Naive thymus-derived CD4-positive, alpha-beta T cell (primary cell): ENCODE results near the gene ATP1B2. TPM values are rescaled to one million over a fixed set of nuclear protein-coding genes. Genes with fewer than 3 reads are reported as not detected.

ENCODE experiments used
- ATAC-seq: fragments of 150-1000 bp; cut with Tn5 transposase; 2 replicates; pipeline ENCODE4 v1.10.0; 2021; ENCODE audit warnings: mild to moderate bottlenecking, moderate library complexity
- CTCF ChIA-PET: fragments of 350-600 bp; sonication (Branson Sonifier 250); formaldehyde crosslinking; loops from one replicate; lab custom pipeline; 2021; ENCODE audit warnings: antibody characterized with exemption; lab: Charles Lee
- POLR2A ChIA-PET: fragments of 350-600 bp; sonication (Branson Sonifier 250); formaldehyde crosslinking; loops from one replicate; lab custom pipeline; 2021; ENCODE audit warnings: antibody characterized with exemption, inconsistent platforms; lab: Charles Lee
- DNase-seq, 9 donors: peaks; one replicate each; pipeline versions ENCODE4 v3.0.0 to v3.0.0-alpha.2; 2020 to 2022; ENCODE audit warnings: mixed read lengths in 1 of 9
- H3K27ac ChIP-seq: one replicate; pipeline ENCODE4 v1.7.0; 2013; ENCODE audit warnings: mild to moderate bottlenecking, low read depth, low read length, moderate library complexity
- H3K27me3 ChIP-seq, 2 donors: one replicate each; pipeline ENCODE4 v1.7.0; 2013; ENCODE audit warnings: low read length in 2 of 2, mild to moderate bottlenecking in 2 of 2, moderate library complexity in 2 of 2; ENCODE audit not compliant: control insufficient read depth in 2 of 2, insufficient read depth in 2 of 2
- H3K36me3 ChIP-seq, 3 experiments: 1 replicate in 2 of 3; 2 replicates in 1 of 3; pipeline ENCODE4 v1.7.0; 2013; ENCODE audit warnings: low read length in 3 of 3, mild to moderate bottlenecking in 3 of 3, moderate library complexity in 1 of 3; ENCODE audit not compliant: insufficient read depth in 3 of 3, control insufficient read depth in 2 of 3
- H3K4me1 ChIP-seq, 2 donors: one replicate each; pipeline ENCODE4 v1.7.0; 2013; ENCODE audit warnings: low read length in 2 of 2, mild to moderate bottlenecking in 2 of 2, moderate library complexity in 1 of 2; ENCODE audit not compliant: control insufficient read depth in 2 of 2, insufficient read depth in 2 of 2
- H3K4me3 ChIP-seq: 2 replicates; pipeline ENCODE4 v1.7.0; 2013; ENCODE audit warnings: mild to moderate bottlenecking, low read length
- H3K9me3 ChIP-seq, 3 experiments: 1 replicate in 2 of 3; 2 replicates in 1 of 3; pipeline ENCODE4 v1.7.0; 2013; ENCODE audit warnings: low read length in 3 of 3; ENCODE audit not compliant: control insufficient read depth in 2 of 3
- H3K27ac Mint-ChIP-seq, 9 donors: one replicate each; pipeline ENCODE4 v1.8.0; 2020 to 2022; ENCODE audit warnings: mixed read lengths in 9 of 9, mild to moderate bottlenecking in 8 of 9, moderate library complexity in 5 of 9, inconsistent platforms in 2 of 9
- H3K27me3 Mint-ChIP-seq, 5 donors: one replicate each; pipeline ENCODE4 v1.8.0; 2021 to 2022; ENCODE audit warnings: mixed read lengths in 5 of 5, mild to moderate bottlenecking in 1 of 5
- H3K36me3 Mint-ChIP-seq, 5 donors: one replicate each; pipeline ENCODE4 v1.8.0; 2020 to 2022; ENCODE audit warnings: mixed read lengths in 5 of 5, mild to moderate bottlenecking in 3 of 5, inconsistent platforms in 1 of 5
- H3K4me1 Mint-ChIP-seq, 7 donors: one replicate each; pipeline ENCODE4 v1.8.0; 2020 to 2022; ENCODE audit warnings: mixed read lengths in 7 of 7, mild to moderate bottlenecking in 3 of 7, inconsistent platforms in 1 of 7
- H3K4me3 Mint-ChIP-seq, 10 donors: one replicate each; pipeline ENCODE4 v1.8.0; 2020 to 2022; ENCODE audit warnings: mild to moderate bottlenecking in 10 of 10, mixed read lengths in 10 of 10, moderate library complexity in 6 of 10, inconsistent platforms in 2 of 10
- H3K9me3 Mint-ChIP-seq, 11 donors: one replicate each; pipeline ENCODE4 v1.8.0; 2020 to 2022; ENCODE audit warnings: mixed read lengths in 11 of 11, mild to moderate bottlenecking in 4 of 11, inconsistent platforms in 1 of 11, moderate library complexity in 1 of 11
- intact Hi-C, 2 donors: fragments of 100-400 bp; cut with micrococcal nuclease; formaldehyde crosslinking; loops; one replicate each; pipeline ENCODE4 v1.15.1; 2023
- polyA plus RNA-seq, 2 donors: library from polyadenylated mRNA; unstranded; fragments of 300-500 nt; fragmentation: Illumina TruSeq; gene quantifications; one replicate each; pipeline ENCODE4 v1.2.3, GENCODE V29; 2021
- total RNA-seq, 6 experiments: library from RNA in 5 of 6; stranded (reverse) in 5 of 6; gene quantifications; 1 replicate in 5 of 6; 2 replicates in 1 of 6; pipeline ENCODE4 v1.2.3 and lab custom pipeline; 2021 to 2026

The ATP1B2 gene
- total and polyA plus RNA-seq, 7 experiments from 2014 or later: 0.12 to 1.1 (median 0.29) TPM; not detected in 2

DNA sequence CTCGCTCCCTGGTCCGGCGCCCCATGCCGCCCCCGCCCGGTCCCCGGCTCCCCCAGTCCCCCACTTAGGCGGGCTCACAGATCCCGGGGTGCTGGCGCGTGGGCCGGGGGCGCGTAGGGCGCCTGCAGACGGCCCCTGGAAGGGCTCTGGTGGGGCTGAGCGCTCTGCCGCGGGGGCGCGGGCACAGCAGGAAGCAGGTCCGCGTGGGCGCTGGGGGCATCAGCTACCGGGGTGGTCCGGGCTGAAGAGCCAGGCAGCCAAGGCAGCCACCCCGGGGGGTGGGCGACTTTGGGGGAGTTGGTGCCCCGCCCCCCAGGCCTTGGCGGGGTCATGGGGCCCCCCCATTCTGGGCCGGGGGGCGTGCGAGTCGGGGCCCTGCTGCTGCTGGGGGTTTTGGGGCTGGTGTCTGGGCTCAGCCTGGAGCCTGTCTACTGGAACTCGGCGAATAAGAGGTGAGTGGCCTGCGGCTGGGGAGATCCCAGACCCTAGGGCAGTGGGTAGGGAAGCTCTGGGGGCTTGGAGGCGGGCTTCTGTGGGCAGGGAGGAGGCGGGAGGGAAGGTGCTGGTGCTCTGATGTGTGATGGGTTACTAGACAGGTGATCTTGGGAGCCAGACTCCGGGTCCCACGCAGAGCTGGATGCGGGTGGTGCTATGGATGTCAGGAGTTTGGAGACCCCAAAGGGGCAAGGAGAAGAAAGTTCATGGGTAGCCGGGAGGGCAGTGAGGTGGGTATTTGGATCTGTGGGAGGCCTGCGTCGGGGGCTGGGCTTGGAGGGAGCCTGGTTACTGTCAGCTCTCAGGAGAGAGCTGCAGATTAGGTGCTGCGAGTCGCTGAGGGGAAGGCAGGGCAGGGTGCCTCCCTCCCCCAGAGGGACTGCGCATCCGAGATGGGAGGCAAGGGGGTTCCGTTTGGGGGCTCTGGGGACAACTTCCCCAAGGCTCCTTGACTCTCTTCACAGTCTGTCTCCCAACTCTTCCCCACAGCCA lies 54.8 kb downstream of the ATP1B2 start:
- H3K4me3 Mint-ChIP-seq: peak overlapping the region; percentile 21 to 75 (median 59)
- H3K27me3 Mint-ChIP-seq: peaks cover 36 to 78% (median 46%) of the 10 kb centered on the region in 5 donors

GRCh38 chr17:7706631-7707354 lies 56.1 kb downstream of the ATP1B2 start:
- ATAC-seq: no peak
- Mint-ChIP-seq H3K27ac (no peak overlapping the region), H3K4me1 (peaks cover 15 to 32% (median 26%) of the 10 kb centered on the region in 7 donors), H3K27me3 (peaks cover 43 to 77% (median 51%) of the 10 kb centered on the region in 5 donors), H3K9me3 (peaks cover 0 to 3% (median 0%) of the 10 kb centered on the region in 11 donors), H3K36me3 (peaks cover 3 to 16% (median 9%) of the 10 kb centered on the region in 5 donors), H3K4me3 (peak overlapping the region in 4 of 10 donors; percentile 45 to 67 (median 58))
- H3K9me3 ChIP-seq: no peaks in the 10 kb centered on the region
- CTCF ChIA-PET: no interaction called here
- H3K4me3 ChIP-seq: no peak overlapping the region
- POLR2A ChIA-PET: interaction anchor here (0.8 kb wide), 1 partner anchor 18 kb away, joined by 4 read pairs; no protein-coding TSS in a partner anchor
- H3K4me1 ChIP-seq: peaks cover 0 to 13% of the 10 kb centered on the region in 2 donors
- intact Hi-C loops: no loop called here
- H3K36me3 ChIP-seq: peaks cover 0 to 12% (median 0%) of the 10 kb centered on the region in 3 experiments
- no peak for DNase-seq
- H3K27me3 ChIP-seq: peaks cover 0 to 20% of the 10 kb centered on the region in 2 donors
- no peak overlapping the region for H3K27ac ChIP-seq

More for the DNA sequence above, 54.8 kb downstream of the ATP1B2 start:
- Mint-ChIP-seq H3K27ac (no peak overlapping the region), H3K36me3 (peaks cover 4 to 28% (median 9%) of the 10 kb centered on the region in 5 donors), H3K4me1 (peaks cover 10 to 28% (median 23%) of the 10 kb centered on the region in 7 donors), H3K9me3 (no peaks in the 10 kb centered on the region)
- ChIA-PET CTCF (no interaction called here), POLR2A (no interaction called here)
- H3K9me3 ChIP-seq: no peaks in the 10 kb centered on the region
- H3K4me3 ChIP-seq: peak overlapping the region; percentile 13
- intact Hi-C loops: no loop called here
- ATAC-seq (no peak), DNase-seq (peak in 1 of 9 donors; percentile 28)
- peaks cover 0 to 13% of the 10 kb centered on the region in 2 donors for H3K4me1 ChIP-seq
- peaks cover 0 to 21% of the 10 kb centered on the region in 2 donors for H3K27me3 ChIP-seq
- H3K36me3 ChIP-seq: peaks cover 0 to 24% (median 0%) of the 10 kb centered on the region in 3 experiments
- no peak overlapping the region for H3K27ac ChIP-seq

Other genes with a start within 250 kb of the ATP1B2 start
- 10 to 100 TPM; 31.5 to 58.5 (median 48.2) TPM for gene TMEM256, start 246.8 kb upstream of the ATP1B2 start, total RNA-seq
- gene TMEM256, start 246.8 kb upstream of the ATP1B2 start, polyA plus RNA-seq: 10 to 100 TPM; 45.2 to 64.9 TPM
- 10 to 100 TPM in 3 of 5 experiments, 1 to 10 TPM in 2; 1.6 to 17.8 (median 11.9) TPM for gene NLGN2, start 243.1 kb upstream of the ATP1B2 start, total RNA-seq
- under 1 TPM; 0.20 to 0.28 TPM for gene NLGN2, start 243.1 kb upstream of the ATP1B2 start, polyA plus RNA-seq
- not detected for gene SPEM1, start 230.6 kb upstream of the ATP1B2 start, total RNA-seq
- not detected for gene SPEM1, start 230.6 kb upstream of the ATP1B2 start, polyA plus RNA-seq
- not detected for gene SPEM2, start 225.3 kb upstream of the ATP1B2 start, total RNA-seq
- not detected for gene SPEM2, start 225.3 kb upstream of the ATP1B2 start, polyA plus RNA-seq
- gene SPEM3, start 222.1 kb upstream of the ATP1B2 start, total RNA-seq: not detected
- gene SPEM3, start 222.1 kb upstream of the ATP1B2 start, polyA plus RNA-seq: not detected
- 10 to 100 TPM in 3 of 5 experiments, 1 to 10 TPM in 2; 8.2 to 19.1 (median 16.5) TPM for gene TMEM102, start 215.5 kb upstream of the ATP1B2 start, total RNA-seq
- 10 to 100 TPM in 1 of 2 donors, 1 to 10 TPM in 1; 8.5 to 26.1 TPM for gene TMEM102, start 215.5 kb upstream of the ATP1B2 start, polyA plus RNA-seq
- 10 to 100 TPM in 1 of 5 experiments, 1 to 10 TPM in 4; 2.8 to 39.7 (median 3.4) TPM for gene FGF11, start 211.4 kb upstream of the ATP1B2 start, total RNA-seq
- under 1 TPM in 1 of 2 donors, not detected in 1; 0.09 TPM for gene FGF11, start 211.4 kb upstream of the ATP1B2 start, polyA plus RNA-seq
- gene CHRNB1, start 205.9 kb upstream of the ATP1B2 start, total RNA-seq: 10 to 100 TPM in 1 of 5 experiments, 1 to 10 TPM in 4; 6.0 to 14.6 (median 7.2) TPM
- gene CHRNB1, start 205.9 kb upstream of the ATP1B2 start, polyA plus RNA-seq: 10 to 100 TPM; 14.9 to 24.8 TPM
- 10 to 100 TPM; 30.3 to 89.2 (median 64.1) TPM for gene ZBTB4, start 171.3 kb upstream of the ATP1B2 start, total RNA-seq
- gene ZBTB4, start 171.3 kb upstream of the ATP1B2 start, polyA plus RNA-seq: 10 to 100 TPM; 15.3 to 25.5 TPM
- under 1 TPM in 1 of 5 experiments, not detected in 4; 0.16 TPM for gene SLC35G6, start 169.5 kb upstream of the ATP1B2 start, total RNA-seq
- not detected for gene SLC35G6, start 169.5 kb upstream of the ATP1B2 start, polyA plus RNA-seq
- gene POLR2A, start 166.6 kb upstream of the ATP1B2 start, total RNA-seq: 100 to 1,000 TPM; 165 to 501 (median 225) TPM
- 10 to 100 TPM; 43.6 to 82.4 TPM for gene POLR2A, start 166.6 kb upstream of the ATP1B2 start, polyA plus RNA-seq
- 10 to 100 TPM; 27.3 to 82.4 (median 36.9) TPM for gene TNFSF12, start 101.9 kb upstream of the ATP1B2 start, total RNA-seq
- gene TNFSF12, start 101.9 kb upstream of the ATP1B2 start, polyA plus RNA-seq: 10 to 100 TPM; 25.4 to 36.1 TPM
- gene TNFSF13, start 92.2 kb upstream of the ATP1B2 start, total RNA-seq: 10 to 100 TPM in 1 of 5 experiments, 1 to 10 TPM in 4; 2.0 to 45.6 (median 4.4) TPM
- 1 to 10 TPM; 1.1 to 1.5 TPM for gene TNFSF13, start 92.2 kb upstream of the ATP1B2 start, polyA plus RNA-seq
- 10 to 100 TPM; 35.0 to 43.8 (median 40.8) TPM for gene SENP3, start 89.0 kb upstream of the ATP1B2 start, total RNA-seq
- gene SENP3, start 89.0 kb upstream of the ATP1B2 start, polyA plus RNA-seq: 10 to 100 TPM; 13.2 to 20.6 TPM
- gene CD68, start 71.3 kb upstream of the ATP1B2 start, total RNA-seq: 100 to 1,000 TPM in 1 of 5 experiments, 10 to 100 TPM in 2, 1 to 10 TPM in 2; 6.8 to 176 (median 18.8) TPM
- under 1 TPM; 0.12 to 0.21 TPM for gene CD68, start 71.3 kb upstream of the ATP1B2 start, polyA plus RNA-seq
- gene MPDU1, start 67.1 kb upstream of the ATP1B2 start, total RNA-seq: 10 to 100 TPM; 25.4 to 79.8 (median 31.4) TPM
- gene MPDU1, start 67.1 kb upstream of the ATP1B2 start, polyA plus RNA-seq: 10 to 100 TPM; 39.1 to 52.3 TPM
- gene SOX15, start 60.8 kb upstream of the ATP1B2 start, total RNA-seq: 1 to 10 TPM in 2 of 5 experiments, under 1 TPM in 3; 0.44 to 1.6 (median 0.56) TPM
- not detected for gene SOX15, start 60.8 kb upstream of the ATP1B2 start, polyA plus RNA-seq
- 10 to 100 TPM; 24.6 to 46.9 (median 34.0) TPM for gene FXR2, start 36.0 kb upstream of the ATP1B2 start, total RNA-seq
- gene FXR2, start 36.0 kb upstream of the ATP1B2 start, polyA plus RNA-seq: 10 to 100 TPM in 1 of 2 donors, 1 to 10 TPM in 1; 5.5 to 21.6 TPM
- 10 to 100 TPM; 26.5 to 95.0 (median 77.2) TPM for gene SAT2, start 23.1 kb upstream of the ATP1B2 start, total RNA-seq
- 10 to 100 TPM; 42.0 to 47.2 TPM for gene SAT2, start 23.1 kb upstream of the ATP1B2 start, polyA plus RNA-seq
- gene SHBG, start 20.8 kb upstream of the ATP1B2 start, total RNA-seq: not detected
- gene SHBG, start 20.8 kb upstream of the ATP1B2 start, polyA plus RNA-seq: not detected
- 100 to 1,000 TPM in 3 of 5 experiments, 10 to 100 TPM in 2; 57.9 to 226 (median 104) TPM for gene TP53, start 36.6 kb downstream of the ATP1B2 start, total RNA-seq
- 10 to 100 TPM; 30.9 to 32.5 TPM for gene TP53, start 36.6 kb downstream of the ATP1B2 start, polyA plus RNA-seq
- gene WRAP53, start 37.6 kb downstream of the ATP1B2 start, total RNA-seq: 10 to 100 TPM in 2 of 5 experiments, 1 to 10 TPM in 3; 6.7 to 21.1 (median 9.6) TPM
- 10 to 100 TPM in 1 of 2 donors, 1 to 10 TPM in 1; 9.6 to 18.9 TPM for gene WRAP53, start 37.6 kb downstream of the ATP1B2 start, polyA plus RNA-seq
- gene EFNB3, start 54.3 kb downstream of the ATP1B2 start, total RNA-seq: not detected
- gene EFNB3, start 54.3 kb downstream of the ATP1B2 start, polyA plus RNA-seq: not detected
- under 1 TPM in 1 of 5 experiments, not detected in 4; 0.03 TPM for gene DNAH2, start 66.8 kb downstream of the ATP1B2 start, total RNA-seq
- gene DNAH2, start 66.8 kb downstream of the ATP1B2 start, polyA plus RNA-seq: not detected
- 100 to 1,000 TPM in 4 of 5 experiments, 10 to 100 TPM in 1; 32.2 to 179 (median 120) TPM for gene KDM6B, start 183.3 kb downstream of the ATP1B2 start, total RNA-seq
- gene KDM6B, start 183.3 kb downstream of the ATP1B2 start, polyA plus RNA-seq: 1 to 10 TPM in 1 of 2 donors, under 1 TPM in 1; 0.95 to 1.5 TPM
- 10 to 100 TPM in 4 of 5 experiments, under 1 TPM in 1; 0.70 to 32.7 (median 11.6) TPM for gene TMEM88, start 204.1 kb downstream of the ATP1B2 start, total RNA-seq
- not detected for gene TMEM88, start 204.1 kb downstream of the ATP1B2 start, polyA plus RNA-seq
- 10 to 100 TPM; 22.1 to 63.8 (median 24.9) TPM for gene NAA38, start 206.6 kb downstream of the ATP1B2 start, total RNA-seq
- 100 to 1,000 TPM; 113 to 132 TPM for gene NAA38, start 206.6 kb downstream of the ATP1B2 start, polyA plus RNA-seq
- 10 to 100 TPM in 2 of 5 experiments, 1 to 10 TPM in 3; 8.4 to 14.2 (median 9.5) TPM for gene CYB5D1, start 207.1 kb downstream of the ATP1B2 start, total RNA-seq
- 1 to 10 TPM; 7.5 to 7.9 TPM for gene CYB5D1, start 207.1 kb downstream of the ATP1B2 start, polyA plus RNA-seq
- 100 to 1,000 TPM; 189 to 417 (median 359) TPM for gene CHD3, start 237.9 kb downstream of the ATP1B2 start, total RNA-seq
- 10 to 100 TPM; 12.7 to 39.3 TPM for gene CHD3, start 237.9 kb downstream of the ATP1B2 start, polyA plus RNA-seq